ENCODE data around the gene RGMA. TPM values are rescaled to one million over a fixed set of nuclear protein-coding genes. Genes with fewer than 3 reads are reported as not detected.
A peak's percentile ranks its signal among the peaks of the same experiment; 100 is the strongest.

The RGMA gene
- total and polyA plus RNA-seq, 2 of the 8 experiments (the other 6 are each of a cell fraction or from before 2014, with no cell fraction given), result 19.9 to 39.8 TPM

DNA sequence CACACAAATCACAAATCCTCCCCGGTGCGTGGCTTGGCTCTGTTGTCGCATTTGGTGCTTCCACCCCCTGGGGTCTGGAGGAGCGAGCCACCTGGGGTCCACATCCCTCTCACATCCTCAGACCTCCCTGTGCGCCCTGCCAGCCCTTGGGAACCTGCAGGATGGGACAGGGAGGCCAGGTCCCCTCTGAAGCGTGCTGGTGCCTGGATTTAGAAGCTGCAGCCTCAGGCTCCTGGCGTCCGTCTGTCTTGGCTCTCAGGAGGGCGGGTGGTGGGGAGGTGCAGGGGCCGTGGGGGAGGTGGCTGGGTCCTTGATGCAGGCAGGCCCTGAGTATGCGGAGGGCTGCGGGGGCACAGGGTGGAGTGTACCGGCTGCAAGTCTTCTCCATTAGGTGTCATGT, 38.4 kb downstream of the RGMA start:
- no peak for FAIRE-seq
- Histone ChIP-seq H3K4ac (replicated peaks; ENCODE audit: insufficient read length, low read depth, low read length) (no peak overlapping the region), H3K14ac (ENCODE audit: insufficient read length) (no peak overlapping the region), H2BK15ac (ENCODE audit: low read length) (no peak overlapping the region), H3K56ac (replicated peaks; ENCODE audit: insufficient read length, low read depth, low read length) (no peak overlapping the region), H3K23me2 (ENCODE audit: low read depth, low read length) (no peaks in the 10 kb centered on the region), H2BK120ac (replicated peaks; ENCODE audit: low read depth, low read length) (no peak overlapping the region), H3K27me3 (replicated peaks in 1 of 4; ENCODE audit: control insufficient read depth in 3 of 4, extremely low read depth in 1 of 4, insufficient read depth in 3 of 4, low read length in 3 of 4) (no peaks in the 10 kb centered on the region), H3K4me3 (ENCODE audit: extremely low read depth in 1 of 4, insufficient read depth in 2 of 4, low read depth in 3 of 4, low read length in 4 of 4) (no peak overlapping the region), H4K8ac (ENCODE audit: extremely low read depth, insufficient read depth, low read length) (no peak overlapping the region), H4K91ac (replicated peaks; ENCODE audit: insufficient read length, low read length) (no peak overlapping the region), H3K9me3 (ENCODE audit: insufficient read depth in 2 of 2, low read depth in 1 of 2, low read length in 1 of 2) (peaks cover 5 to 7% of the 10 kb centered on the region in 2 experiments; a peak in 2 of 4 replicates), H3K9ac (replicated peaks in 1 of 4; ENCODE audit: extremely low read depth in 1 of 4, low read depth in 3 of 4, low read length in 3 of 4) (no peak overlapping the region), H2AK5ac (ENCODE audit: low read depth, low read length) (no peak overlapping the region), H3K18ac (ENCODE audit: extremely low read depth, low read length) (no peak overlapping the region), H3K79me2 (ENCODE audit: control insufficient read depth in 1 of 2, insufficient read depth in 2 of 2, low read length in 2 of 2) (peaks cover 0 to 39% of the 10 kb centered on the region in 2 experiments; a peak in 2 of 4 replicates), H3K79me1 (ENCODE audit: low read depth, low read length) (peaks cover 21% of the 10 kb centered on the region; the same call in 1 of the 2 replicates), H2BK20ac (ENCODE audit: low read length) (no peak overlapping the region), H3K4me2 (ENCODE audit: insufficient read depth in 1 of 2, low read depth in 2 of 2, low read length in 2 of 2) (no peak overlapping the region), H3K27ac (ENCODE audit: low read depth, low read length) (no peak overlapping the region), H2BK12ac (ENCODE audit: low read depth, low read length) (no peak overlapping the region), H3K23ac (ENCODE audit: insufficient read length) (no peak overlapping the region), H3K4me1 (replicated peaks in 1 of 4; ENCODE audit: control insufficient read depth in 3 of 4, insufficient read depth in 4 of 4, low read length in 3 of 4) (peaks cover 0 to 4% (median 0%) of the 10 kb centered on the region in 4 experiments; a peak in 1 of 7 replicates), H3K36me3 (ENCODE audit: control insufficient read depth in 2 of 4, insufficient read depth in 4 of 4, low read length in 3 of 4) (peaks cover 35 to 89% (median 70%) of the 10 kb centered on the region in 4 experiments), H2AFZ (ENCODE audit: low read length) (no peak overlapping the region), H4K5ac (ENCODE audit: insufficient read length, low read depth, low read length) (no peak overlapping the region), H2BK5ac (ENCODE audit: low read depth, low read length) (no peak overlapping the region), H4K20me1 (replicated peaks in 1 of 2; ENCODE audit: control insufficient read depth in 1 of 2, insufficient read depth in 2 of 2, low read length in 2 of 2) (peaks cover 23 to 38% of the 10 kb centered on the region in 2 experiments)
- POLR2A ChIA-PET (ENCODE audit: partially characterized antibody), result interaction anchor here (0.8 to 1.5 kb wide), 2 partner anchors 9 to 23 kb away, joined by 3 read pairs; no protein-coding TSS in a partner anchor
- no peak for DNase-seq (ENCODE audit: low read depth in 1 of 2, low spot score in 2 of 2)
- CTCF ChIA-PET (ENCODE audit: partially characterized antibody), result interaction anchor here (1.0 to 15.8 kb wide), 5 partner anchors 10 to 37 kb away, joined by 5 to 119 read pairs (median 12); partner anchors contain the start of gene RGMA
- TF ChIP-seq CTBP2 (IDR thresholded peaks at IDR 0.05; ENCODE audit: borderline replicate concordance, insufficient read depth, insufficient read length, low read length), result no peak
- TF ChIP-seq POLR2AphosphoS5 (IDR thresholded peaks at IDR 0.05; ENCODE audit: low read depth, low read length), result peak; percentile 6; the same call in 1 of the 2 replicates
- WGBS, 2 experiments (ENCODE audit: extremely low coverage in 1 of 2, insufficient coverage in 1 of 2, insufficient read length in 1 of 2, insufficient replicate concordance in 2 of 2, low coverage in 1 of 2, low lambda C conversion rate in 2 of 2, missing lambda C conversion rate in 1 of 2), result 90% methylated on average over 10 of the region's 13 CpGs; no CpG with 5 or more reads in 1 of the 2 experiments

Measured in H1 (cell line).